CD4-positive, alpha-beta T cell (primary cell): ENCODE measurements around the gene POLR3E. TPM values are rescaled to one million over a fixed set of nuclear protein-coding genes. Genes with fewer than 3 reads are reported as not detected.
A peak's percentile ranks its signal among the peaks of the same experiment; 100 is the strongest.

Experiments
- ATAC-seq: fragments of 200-7000 bp; cut with Tn5 transposase; one replicate; pipeline ENCODE4 v1.10.0; 2022; ENCODE audit warnings: mild to moderate bottlenecking; ENCODE audit not compliant: poor library complexity
- CTCF ChIA-PET: fragments of 350-600 bp; sonication (Branson Sonifier 250); formaldehyde crosslinking; loops from one replicate; lab custom pipeline; 2021; ENCODE audit warnings: antibody characterized with exemption, inconsistent platforms; lab: Charles Lee
- POLR2A ChIA-PET: fragments of 350-600 bp; sonication (Branson Sonifier 250); formaldehyde crosslinking; loops from one replicate; lab custom pipeline; 2021; ENCODE audit warnings: antibody characterized with exemption, inconsistent platforms; lab: Charles Lee
- DNase-seq, 14 experiments: peaks; one replicate each; pipeline ENCODE4 v3.0.0-alpha.2; 2013 to 2020; ENCODE audit warnings: mixed read lengths in 2 of 14
- H3K27ac ChIP-seq, 2 donors: one replicate each; pipeline versions ENCODE4 v1.5.1 to v1.7.0; 2013; ENCODE audit warnings: low read length in 2 of 2, low read depth in 1 of 2, mild to moderate bottlenecking in 1 of 2
- H3K27me3 ChIP-seq, 2 experiments: 1 replicate in 1 of 2; 2 replicates in 1 of 2; pipeline versions ENCODE4 v1.6.1 to v1.7.0; 2013; ENCODE audit warnings: low read length in 2 of 2, control low read depth in 1 of 2, mild to moderate bottlenecking in 1 of 2, moderate library complexity in 1 of 2; ENCODE audit not compliant: insufficient read depth in 2 of 2, control insufficient read depth in 1 of 2
- H3K36me3 ChIP-seq: one replicate; pipeline ENCODE4 v1.6.1; 2013; ENCODE audit warnings: low read length, control low read depth; ENCODE audit not compliant: insufficient read depth
- H3K4me1 ChIP-seq: one replicate; pipeline ENCODE4 v1.6.1; 2013; ENCODE audit warnings: low read length, control low read depth; ENCODE audit not compliant: insufficient read depth
- H3K4me3 ChIP-seq: one replicate; pipeline ENCODE4 v1.5.1; 2013; ENCODE audit warnings: mild to moderate bottlenecking, low read length, moderate library complexity
- H3K9me3 ChIP-seq, 2 experiments: 1 replicate in 1 of 2; 2 replicates in 1 of 2; pipeline versions ENCODE4 v1.6.1 to v1.7.0; 2013; ENCODE audit warnings: low read length in 2 of 2, mild to moderate bottlenecking in 2 of 2, control low read depth in 1 of 2, moderate library complexity in 1 of 2; ENCODE audit not compliant: control insufficient read depth in 1 of 2, insufficient read depth in 1 of 2
- H3K27ac Mint-ChIP-seq: one replicate; pipeline ENCODE4 v1.8.0; 2020; ENCODE audit warnings: mixed read lengths
- H3K27me3 Mint-ChIP-seq: one replicate; pipeline ENCODE4 v1.8.0; 2021; ENCODE audit warnings: mixed read lengths
- H3K36me3 Mint-ChIP-seq: one replicate; pipeline ENCODE4 v1.8.0; 2021; ENCODE audit warnings: low read depth, mixed read lengths
- H3K4me1 Mint-ChIP-seq: one replicate; pipeline ENCODE4 v1.8.0; 2021; ENCODE audit warnings: low read depth, mixed read lengths
- H3K4me3 Mint-ChIP-seq: one replicate; pipeline ENCODE4 v1.8.0; 2020; ENCODE audit warnings: mild to moderate bottlenecking, mixed read lengths
- H3K9me3 Mint-ChIP-seq: one replicate; pipeline ENCODE4 v1.8.0; 2020; ENCODE audit warnings: mixed read lengths
- intact Hi-C, 2 experiments: fragments of 100-400 bp; cut with DNase I in 1 of 2; cut with micrococcal nuclease in 1 of 2; formaldehyde crosslinking; loops; one replicate each; pipeline versions ENCODE4 v1.15.1 to v1.9.0; 2023 to 2025; cut with DNase I, micrococcal nuclease
- total RNA-seq, 174 experiments: library from RNA in 2 of 174; stranded (reverse) in 2 of 174; gene quantifications; one replicate each; pipeline ENCODE4 v1.2.3 and lab custom pipeline; 2021 to 2026
- TF ChIP-seq, protein P1 (sequence below): fragments of 200-600 bp; IDR thresholded peaks from one replicate; pipeline ENCODE4 v1.8.0; 2022; ENCODE audit warnings: antibody characterized with exemption, mild to moderate bottlenecking

Gene POLR3E
- total RNA-seq, 2 experiments from 2014 or later = 239 to 242 TPM

DNA sequence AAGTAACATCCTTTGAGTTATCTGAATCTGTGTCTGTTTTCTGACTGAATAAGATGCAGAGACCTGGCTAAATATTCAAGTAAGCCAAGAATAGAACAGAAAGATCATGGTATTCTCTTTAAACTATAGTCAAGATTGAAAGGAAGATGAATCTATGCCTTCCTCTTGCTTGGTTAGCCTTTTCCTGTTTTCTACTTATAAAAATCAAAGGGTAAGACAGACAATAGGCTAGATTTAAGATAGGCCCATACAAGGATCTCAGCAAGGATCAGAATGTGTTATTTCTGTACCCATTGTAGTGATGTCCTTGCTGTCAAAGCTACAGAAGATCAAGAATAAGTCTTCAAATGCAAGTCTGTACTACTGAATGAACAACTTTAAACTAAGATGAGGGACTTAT, 84.2 kb downstream of the POLR3E start:
- Histone ChIP-seq H3K4me1 (peaks cover 17% of the 10 kb centered on the region), H3K4me3 (no peak overlapping the region), H3K9me3 (no peaks in the 10 kb centered on the region), H3K36me3 (no peaks in the 10 kb centered on the region), H3K27ac (peak overlapping the region; percentile 49 to 50), H3K27me3 (no peaks in the 10 kb centered on the region)
- CTCF ChIA-PET = no interaction called here
- H3K36me3 Mint-ChIP-seq = no peaks in the 10 kb centered on the region
- TF ChIP-seq, protein P1, sequence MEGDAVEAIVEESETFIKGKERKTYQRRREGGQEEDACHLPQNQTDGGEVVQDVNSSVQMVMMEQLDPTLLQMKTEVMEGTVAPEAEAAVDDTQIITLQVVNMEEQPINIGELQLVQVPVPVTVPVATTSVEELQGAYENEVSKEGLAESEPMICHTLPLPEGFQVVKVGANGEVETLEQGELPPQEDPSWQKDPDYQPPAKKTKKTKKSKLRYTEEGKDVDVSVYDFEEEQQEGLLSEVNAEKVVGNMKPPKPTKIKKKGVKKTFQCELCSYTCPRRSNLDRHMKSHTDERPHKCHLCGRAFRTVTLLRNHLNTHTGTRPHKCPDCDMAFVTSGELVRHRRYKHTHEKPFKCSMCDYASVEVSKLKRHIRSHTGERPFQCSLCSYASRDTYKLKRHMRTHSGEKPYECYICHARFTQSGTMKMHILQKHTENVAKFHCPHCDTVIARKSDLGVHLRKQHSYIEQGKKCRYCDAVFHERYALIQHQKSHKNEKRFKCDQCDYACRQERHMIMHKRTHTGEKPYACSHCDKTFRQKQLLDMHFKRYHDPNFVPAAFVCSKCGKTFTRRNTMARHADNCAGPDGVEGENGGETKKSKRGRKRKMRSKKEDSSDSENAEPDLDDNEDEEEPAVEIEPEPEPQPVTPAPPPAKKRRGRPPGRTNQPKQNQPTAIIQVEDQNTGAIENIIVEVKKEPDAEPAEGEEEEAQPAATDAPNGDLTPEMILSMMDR = no peak
- peak; percentile 57 for ATAC-seq
- POLR2A ChIA-PET = interaction anchor here (0.8 to 1.9 kb wide), 5 partner anchors 9 to 28 kb away, joined by 3 to 10 read pairs (median 4); no protein-coding TSS in a partner anchor
- H3K27me3 Mint-ChIP-seq = no peaks in the 10 kb centered on the region
- peaks cover 34% of the 10 kb centered on the region for H3K4me1 Mint-ChIP-seq
- DNase-seq = peak in 1 of 14 experiments; percentile 37
- H3K9me3 Mint-ChIP-seq = peaks cover 2% of the 10 kb centered on the region
- H3K27ac Mint-ChIP-seq = peak overlapping the region; percentile 91
- intact Hi-C loops = no loop called here
- peak overlapping the region; percentile 81 for H3K4me3 Mint-ChIP-seq

DNA sequence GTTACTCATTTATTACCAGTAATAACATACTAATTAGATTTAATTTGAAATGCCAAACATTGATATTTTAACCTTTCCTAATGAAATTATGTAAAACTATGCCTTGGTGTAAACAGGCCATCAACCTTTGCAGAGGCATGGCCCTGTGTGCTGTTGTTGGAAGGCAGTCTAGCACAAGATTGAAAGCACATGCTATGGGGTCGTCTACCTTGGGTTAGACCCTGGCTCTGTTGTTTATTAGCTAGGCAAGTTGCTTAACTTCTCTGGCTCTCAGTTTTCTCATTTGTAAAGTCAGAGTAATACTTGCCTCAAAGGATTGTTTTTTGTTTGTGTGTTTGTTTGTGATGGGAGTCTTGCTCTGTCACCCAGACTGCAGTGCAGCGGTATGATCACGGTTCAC, 86.6 kb downstream of the POLR3E start:
- H3K4me1 ChIP-seq = peaks cover 17% of the 10 kb centered on the region
- no peak overlapping the region for H3K4me3 Mint-ChIP-seq
- H3K36me3 Mint-ChIP-seq = no peaks in the 10 kb centered on the region
- DNase-seq = no peak
- no peaks in the 10 kb centered on the region for H3K27me3 Mint-ChIP-seq
- ATAC-seq = no peak
- CTCF ChIA-PET = no interaction called here
- H3K27me3 ChIP-seq = no peaks in the 10 kb centered on the region
- no peak overlapping the region for H3K4me3 ChIP-seq
- POLR2A ChIA-PET = interaction anchor here (1.1 kb wide), 1 partner anchor 9 kb away, joined by 3 read pairs; no protein-coding TSS in a partner anchor
- TF ChIP-seq, protein P1 = no peak
- H3K36me3 ChIP-seq = no peaks in the 10 kb centered on the region
- intact Hi-C loops = no loop called here
- no peaks in the 10 kb centered on the region for H3K9me3 ChIP-seq
- H3K27ac ChIP-seq = no peak overlapping the region
- H3K9me3 Mint-ChIP-seq = peaks cover 2% of the 10 kb centered on the region
- H3K27ac Mint-ChIP-seq = no peak overlapping the region
- H3K4me1 Mint-ChIP-seq = peaks cover 31% of the 10 kb centered on the region

Other genes starting within 250 kb of the POLR3E start
- gene VWA3A, start 204.9 kb upstream of the POLR3E start, total RNA-seq = under 1 TPM; 0.27 to 0.47 TPM
- 1 to 10 TPM; 1.0 to 1.3 TPM for gene SDR42E2, start 134.9 kb upstream of the POLR3E start, total RNA-seq
- gene EEF2K, start 91.1 kb upstream of the POLR3E start, total RNA-seq = 10 to 100 TPM; 10.1 to 13.2 TPM
- gene CDR2, start 77.2 kb downstream of the POLR3E start, total RNA-seq = 100 to 1,000 TPM; 104 to 113 TPM
- gene NPIPB5, start 213.5 kb downstream of the POLR3E start, total RNA-seq = 100 to 1,000 TPM; 293 to 297 TPM